ENCODE data around the gene ZFAND4. TPM values are rescaled to one million over a fixed set of nuclear protein-coding genes. Genes with fewer than 3 reads are reported as not detected.
"Not testable (repeated sequence)": the region's sequence is repeated elsewhere in the genome, so short reads cannot be mapped to it uniquely, and the experiment has no call there.

The ZFAND4 gene
- 17.4 TPM for total RNA-seq
- polyA plus RNA-seq (ENCODE audit: insufficient read depth, low read depth, low replicate concordance): 6.6 TPM
- long read RNA-seq, donor 1: 0 reads
- long read RNA-seq, donor 2: 0 reads
- long read RNA-seq, donor 3: 0 reads
- long read RNA-seq, donor 4: 0 reads
- long read RNA-seq, donor 5: 0 reads
- long read RNA-seq, donor 6: 0 reads
- long read RNA-seq, donor 7, partial matches to known transcripts: 0 of 4 reads
- long read RNA-seq, donor 7, other reads (novel, unspliced or antisense): 4 of 4 reads
- long read RNA-seq, donor 8: 0 reads
- long read RNA-seq, donor 9: 0 reads
- long read RNA-seq, donor 10: 0 reads

- Histone ChIP-seq H3K4me3 (ENCODE audit: low read length in 3 of 3) (peak within 1 kb of the TSS; percentile 67 to 93 (median 90)), H3K27ac (ENCODE audit: low read depth in 2 of 2, low read length in 2 of 2) (peak within 1 kb of the TSS; percentile 89 to 92), H3K9me3 (ENCODE audit: control insufficient read depth in 2 of 3, insufficient read depth in 1 of 3, low read length in 3 of 3) (no peaks in the 10 kb centered on the region), H3K27me3 (ENCODE audit: control insufficient read depth, insufficient read depth, low read length) (no peaks in the 10 kb centered on the region), H3K4me1 (ENCODE audit: control insufficient read depth in 2 of 3, insufficient read depth in 2 of 3, low read depth in 1 of 3, low read length in 3 of 3) (peaks cover 0 to 7% (median 4%) of the 10 kb centered on the region in 3 donors), H3K9ac (ENCODE audit: low read length in 3 of 3) (peak within 1 kb of the TSS; percentile 46 to 87 (median 61)), H3K36me3 (ENCODE audit: control insufficient read depth in 2 of 3, insufficient read depth in 3 of 3, low read length in 3 of 3) (no peaks in the 10 kb centered on the region)
- FAIRE-seq: no peak
- intact Hi-C loops (cut with DNase I): no loop called here
- DNase-seq: peak; percentile 97 to 100 (median 98)
- peak; percentile 53 for TF ChIP-seq CTCF (IDR thresholded peaks at IDR 0.05; ENCODE audit: borderline replicate concordance, extremely low read depth, insufficient read depth)
These were observed at the start of gene ZFAND4 for GRCh38 chr10:45672181-45673073. TSS of gene ZFAND4 (minus strand) at chr10:45672772. CDS start at chr10:45663725, 9,047 bp downstream.

GRCh38 chr10:45721503-45721902 lies 48.9 kb upstream of the ZFAND4 start:
- H3K4me1 ChIP-seq (ENCODE audit: control insufficient read depth in 2 of 3, insufficient read depth in 2 of 3, low read depth in 1 of 3, low read length in 3 of 3); H3K4me3 ChIP-seq (ENCODE audit: low read length in 3 of 3); H3K27me3 ChIP-seq (ENCODE audit: control insufficient read depth, insufficient read depth, low read length); H3K9ac ChIP-seq (ENCODE audit: low read length in 3 of 3); H3K36me3 ChIP-seq (ENCODE audit: control insufficient read depth in 2 of 3, insufficient read depth in 3 of 3, low read length in 3 of 3); FAIRE-seq; intact Hi-C loops (cut with DNase I); H3K9me3 ChIP-seq (ENCODE audit: control insufficient read depth in 2 of 3, insufficient read depth in 1 of 3, low read length in 3 of 3); H3K27ac ChIP-seq (ENCODE audit: low read depth in 2 of 2, low read length in 2 of 2); DNase-seq: not testable (repeated sequence)

GRCh38 chr10:45717642-45718041 lies 45.1 kb upstream of the ZFAND4 start:
- H3K9ac ChIP-seq (ENCODE audit: low read length in 3 of 3); H3K4me1 ChIP-seq (ENCODE audit: control insufficient read depth in 2 of 3, insufficient read depth in 2 of 3, low read depth in 1 of 3, low read length in 3 of 3); H3K9me3 ChIP-seq (ENCODE audit: control insufficient read depth in 2 of 3, insufficient read depth in 1 of 3, low read length in 3 of 3); FAIRE-seq; H3K27ac ChIP-seq (ENCODE audit: low read depth in 2 of 2, low read length in 2 of 2); H3K36me3 ChIP-seq (ENCODE audit: control insufficient read depth in 2 of 3, insufficient read depth in 3 of 3, low read length in 3 of 3); intact Hi-C loops (cut with DNase I); H3K27me3 ChIP-seq (ENCODE audit: control insufficient read depth, insufficient read depth, low read length); DNase-seq; H3K4me3 ChIP-seq (ENCODE audit: low read length in 3 of 3): not testable (repeated sequence)

GRCh38 chr10:45717053-45717452 lies 44.5 kb upstream of the ZFAND4 start:
- H3K9ac ChIP-seq (ENCODE audit: low read length in 3 of 3); H3K9me3 ChIP-seq (ENCODE audit: control insufficient read depth in 2 of 3, insufficient read depth in 1 of 3, low read length in 3 of 3); H3K36me3 ChIP-seq (ENCODE audit: control insufficient read depth in 2 of 3, insufficient read depth in 3 of 3, low read length in 3 of 3); DNase-seq; FAIRE-seq; H3K4me1 ChIP-seq (ENCODE audit: control insufficient read depth in 2 of 3, insufficient read depth in 2 of 3, low read depth in 1 of 3, low read length in 3 of 3); intact Hi-C loops (cut with DNase I); H3K27me3 ChIP-seq (ENCODE audit: control insufficient read depth, insufficient read depth, low read length); H3K27ac ChIP-seq (ENCODE audit: low read depth in 2 of 2, low read length in 2 of 2); H3K4me3 ChIP-seq (ENCODE audit: low read length in 3 of 3): not testable (repeated sequence)

- intact Hi-C loops (cut with DNase I); FAIRE-seq; H3K27me3 ChIP-seq (ENCODE audit: control insufficient read depth, insufficient read depth, low read length); DNase-seq; H3K4me1 ChIP-seq (ENCODE audit: control insufficient read depth in 2 of 3, insufficient read depth in 2 of 3, low read depth in 1 of 3, low read length in 3 of 3); H3K9me3 ChIP-seq (ENCODE audit: control insufficient read depth in 2 of 3, insufficient read depth in 1 of 3, low read length in 3 of 3); H3K9ac ChIP-seq (ENCODE audit: low read length in 3 of 3); H3K4me3 ChIP-seq (ENCODE audit: low read length in 3 of 3); H3K27ac ChIP-seq (ENCODE audit: low read depth in 2 of 2, low read length in 2 of 2); H3K36me3 ChIP-seq (ENCODE audit: control insufficient read depth in 2 of 3, insufficient read depth in 3 of 3, low read length in 3 of 3): not testable (repeated sequence)
These were observed 38.7 kb upstream of the ZFAND4 start for GRCh38 chr10:45711223-45711622.

- H3K4me3 ChIP-seq (ENCODE audit: low read length in 3 of 3); H3K9ac ChIP-seq (ENCODE audit: low read length in 3 of 3); H3K9me3 ChIP-seq (ENCODE audit: control insufficient read depth in 2 of 3, insufficient read depth in 1 of 3, low read length in 3 of 3); intact Hi-C loops (cut with DNase I); H3K27ac ChIP-seq (ENCODE audit: low read depth in 2 of 2, low read length in 2 of 2); H3K36me3 ChIP-seq (ENCODE audit: control insufficient read depth in 2 of 3, insufficient read depth in 3 of 3, low read length in 3 of 3); DNase-seq; FAIRE-seq; H3K27me3 ChIP-seq (ENCODE audit: control insufficient read depth, insufficient read depth, low read length); H3K4me1 ChIP-seq (ENCODE audit: control insufficient read depth in 2 of 3, insufficient read depth in 2 of 3, low read depth in 1 of 3, low read length in 3 of 3): not testable (repeated sequence)
These were observed 37.7 kb upstream of the ZFAND4 start for GRCh38 chr10:45710200-45710796.

- H3K4me1 ChIP-seq (ENCODE audit: control insufficient read depth in 2 of 3, insufficient read depth in 2 of 3, low read depth in 1 of 3, low read length in 3 of 3); H3K36me3 ChIP-seq (ENCODE audit: control insufficient read depth in 2 of 3, insufficient read depth in 3 of 3, low read length in 3 of 3); H3K9me3 ChIP-seq (ENCODE audit: control insufficient read depth in 2 of 3, insufficient read depth in 1 of 3, low read length in 3 of 3); intact Hi-C loops (cut with DNase I); FAIRE-seq; H3K27ac ChIP-seq (ENCODE audit: low read depth in 2 of 2, low read length in 2 of 2); H3K27me3 ChIP-seq (ENCODE audit: control insufficient read depth, insufficient read depth, low read length); DNase-seq; H3K9ac ChIP-seq (ENCODE audit: low read length in 3 of 3); H3K4me3 ChIP-seq (ENCODE audit: low read length in 3 of 3): not testable (repeated sequence)
These were observed 5.9 kb upstream of the ZFAND4 start for GRCh38 chr10:45678467-45678866.
